Neural cell (in vitro differentiated cells): ENCODE results near the gene GLI3.

Experiments used
- EP300 ChIP-seq: fragments of 450-650 bp; conservative IDR thresholded peaks from 2 replicates; pipeline ENCODE4 v1.6.1; 2014; ENCODE audit warnings: antibody characterized with exemption, mild to moderate bottlenecking, moderate library complexity; ENCODE audit not compliant: poor library complexity, severe bottlenecking
- EZH2 ChIP-seq: fragments of 200-600, 300-800 bp; shearing (Covaris generic), sonication (generic); IDR thresholded peaks from 2 replicates; pipeline ENCODE4 v1.6.1; 2014; ENCODE audit warnings: antibody characterized with exemption, low read length, borderline replicate concordance, mild to moderate bottlenecking; ENCODE audit not compliant: insufficient read depth, poor library complexity, severe bottlenecking
- POLR2AphosphoS5 ChIP-seq: IDR thresholded peaks from 2 replicates; pipeline ENCODE4 v1.6.1; 2012
- REST ChIP-seq: IDR thresholded peaks from 2 replicates; pipeline ENCODE4 v1.6.1; 2012; ENCODE audit warnings: borderline replicate concordance
- SMC3 ChIP-seq: fragments of 450-650 bp; conservative IDR thresholded peaks from 2 replicates; pipeline ENCODE4 v1.6.1; 2014; ENCODE audit warnings: antibody characterized with exemption, mild to moderate bottlenecking, moderate library complexity; ENCODE audit not compliant: poor library complexity
- TAF1 ChIP-seq: IDR thresholded peaks from 2 replicates; pipeline ENCODE4 v1.6.1; 2012; ENCODE audit warnings: low read depth
- TF ChIP-seq, protein P1 (sequence below): fragments of 450-650 bp; IDR thresholded peaks from 2 replicates; pipeline ENCODE4 v1.5.1; 2014; ENCODE audit warnings: antibody characterized with exemption, mild to moderate bottlenecking, moderate library complexity; ENCODE audit not compliant: poor library complexity, severe bottlenecking

GRCh38 chr7:42002654-42003053, 234.4 kb downstream of the GLI3 start:
- no peak for TF ChIP-seq EP300
- TF ChIP-seq, protein P1, sequence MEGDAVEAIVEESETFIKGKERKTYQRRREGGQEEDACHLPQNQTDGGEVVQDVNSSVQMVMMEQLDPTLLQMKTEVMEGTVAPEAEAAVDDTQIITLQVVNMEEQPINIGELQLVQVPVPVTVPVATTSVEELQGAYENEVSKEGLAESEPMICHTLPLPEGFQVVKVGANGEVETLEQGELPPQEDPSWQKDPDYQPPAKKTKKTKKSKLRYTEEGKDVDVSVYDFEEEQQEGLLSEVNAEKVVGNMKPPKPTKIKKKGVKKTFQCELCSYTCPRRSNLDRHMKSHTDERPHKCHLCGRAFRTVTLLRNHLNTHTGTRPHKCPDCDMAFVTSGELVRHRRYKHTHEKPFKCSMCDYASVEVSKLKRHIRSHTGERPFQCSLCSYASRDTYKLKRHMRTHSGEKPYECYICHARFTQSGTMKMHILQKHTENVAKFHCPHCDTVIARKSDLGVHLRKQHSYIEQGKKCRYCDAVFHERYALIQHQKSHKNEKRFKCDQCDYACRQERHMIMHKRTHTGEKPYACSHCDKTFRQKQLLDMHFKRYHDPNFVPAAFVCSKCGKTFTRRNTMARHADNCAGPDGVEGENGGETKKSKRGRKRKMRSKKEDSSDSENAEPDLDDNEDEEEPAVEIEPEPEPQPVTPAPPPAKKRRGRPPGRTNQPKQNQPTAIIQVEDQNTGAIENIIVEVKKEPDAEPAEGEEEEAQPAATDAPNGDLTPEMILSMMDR: no peak
- no peak for TF ChIP-seq TAF1
- no peak for TF ChIP-seq EZH2
- TF ChIP-seq REST: no peak
- no peak for TF ChIP-seq POLR2AphosphoS5
- no peak for TF ChIP-seq SMC3
